HT1080 (cell line): ENCODE measurements around the gene LYRM2. TPM values are rescaled to one million over a fixed set of nuclear protein-coding genes. Genes with fewer than 3 reads are reported as not detected.

Source experiments
- total RNA-seq: library from RNA; depleted of rRNA; stranded (reverse); fragments of >200 nt; shearing (Covaris generic); gene quantifications from 2 replicates; pipeline ENCODE4 v1.2.3, GENCODE V29; 2014; rRNA removed

LYRM2 gene
- total RNA-seq, 1 experiment from 2014 or later, result 24.4 TPM

Other genes starting within 250 kb of the LYRM2 start
- gene RRAGD, start 226.5 kb downstream of the LYRM2 start, total RNA-seq, result 3.6 and 5.3 TPM in 2 replicates
- 1.0 and 1.2 TPM in 2 replicates for gene ANKRD6, start 205.6 kb downstream of the LYRM2 start, total RNA-seq
- 17.6 and 19.8 TPM in 2 replicates for gene MDN1, start 181.0 kb upstream of the LYRM2 start, total RNA-seq
- 5.9 and 6.2 TPM in 2 replicates for gene CASP8AP2, start 191.1 kb upstream of the LYRM2 start, total RNA-seq